ENCODE measurements around the gene DCTN1. TPM values are rescaled to one million over a fixed set of nuclear protein-coding genes. Genes with fewer than 3 reads are reported as not detected.

The DCTN1 gene
- total RNA-seq, 2 donors from 2014 or later, result 159 to 213 TPM

- peaks cover 13% of the 10 kb centered on the region for H3K27me3 Mint-ChIP-seq (ENCODE audit: insufficient read depth)
- Histone ChIP-seq H3K27ac (ENCODE audit: low read depth, low read length) (peak overlapping the region; percentile 27), H3K9me3 (ENCODE audit: control insufficient read depth, low read length) (no peaks in the 10 kb centered on the region), H3K27me3 (ENCODE audit: control insufficient read depth, insufficient read depth, low read length, poor library complexity, severe bottlenecking) (no peaks in the 10 kb centered on the region), H3K4me1 (ENCODE audit: control insufficient read depth, insufficient read depth, low read length) (peaks cover 17% of the 10 kb centered on the region), H3K9ac (ENCODE audit: extremely low read depth, low read length, poor library complexity, severe bottlenecking) (no peak overlapping the region), H3K4me3 (ENCODE audit: low read length) (no peak overlapping the region), H3K36me3 (ENCODE audit: control insufficient read depth, insufficient read depth, low read length) (peaks cover 68% of the 10 kb centered on the region)
- TF ChIP-seq CTCF (conservative IDR thresholded peaks at IDR 0.05), result no peak
- WGBS, 2 experiments (ENCODE audit: insufficient coverage in 1 of 2, insufficient read length in 1 of 2), result 73 to 100% methylated on average over 2 to 14 of the region's 14 CpGs
- peak overlapping the region; percentile 19 for H3K4me3 Mint-ChIP-seq
- H3K4me1 Mint-ChIP-seq, result peaks cover 37% of the 10 kb centered on the region
- peaks cover 53% of the 10 kb centered on the region for H3K36me3 Mint-ChIP-seq (ENCODE audit: low read depth)
- peak; percentile 82 for DNase-seq
- peak overlapping the region; percentile 63 for H3K27ac Mint-ChIP-seq
- H3K9me3 Mint-ChIP-seq, result no peaks in the 10 kb centered on the region
Measured at GRCh38 chr2:74426181-74426758, 46.2 kb upstream of the DCTN1 start.

GRCh38 chr2:74425523-74425922 lies 45.4 kb upstream of the DCTN1 start:
- H3K4me3 ChIP-seq (ENCODE audit: low read length), result no peak overlapping the region
- Mint-ChIP-seq H3K9me3 (no peaks in the 10 kb centered on the region), H3K36me3 (ENCODE audit: low read depth) (peaks cover 46% of the 10 kb centered on the region), H3K4me3 (no peak overlapping the region), H3K27ac (peak overlapping the region; percentile 63), H3K27me3 (ENCODE audit: insufficient read depth) (peaks cover 19% of the 10 kb centered on the region), H3K4me1 (peaks cover 41% of the 10 kb centered on the region)
- DNase-seq, result no peak
- no peak overlapping the region for H3K27ac ChIP-seq (ENCODE audit: low read depth, low read length)
- no peak for TF ChIP-seq CTCF (conservative IDR thresholded peaks at IDR 0.05)
- H3K9me3 ChIP-seq (ENCODE audit: control insufficient read depth, low read length), result no peaks in the 10 kb centered on the region
- H3K4me1 ChIP-seq (ENCODE audit: control insufficient read depth, insufficient read depth, low read length), result peaks cover 17% of the 10 kb centered on the region
- H3K9ac ChIP-seq (ENCODE audit: extremely low read depth, low read length, poor library complexity, severe bottlenecking), result no peak overlapping the region
- peaks cover 60% of the 10 kb centered on the region for H3K36me3 ChIP-seq (ENCODE audit: control insufficient read depth, insufficient read depth, low read length)
- H3K27me3 ChIP-seq (ENCODE audit: control insufficient read depth, insufficient read depth, low read length, poor library complexity, severe bottlenecking), result peaks cover under 1% of the 10 kb centered on the region
- WGBS, 2 experiments (ENCODE audit: insufficient coverage in 1 of 2, insufficient read length in 1 of 2), result 93 to 100% methylated on average over 6 to 7 of the region's 7 CpGs

- H3K9me3 Mint-ChIP-seq, result no peaks in the 10 kb centered on the region
- WGBS, 2 experiments (ENCODE audit: insufficient coverage in 1 of 2, insufficient read length in 1 of 2), result 93% methylated on average over 4 to 5 of the region's 5 CpGs
Measured at GRCh38 chr2:74424995-74425406, 44.9 kb upstream of the DCTN1 start.

More at GRCh38 chr2:74424995-74425406, 44.9 kb upstream of the DCTN1 start:
- Histone ChIP-seq H3K9me3 (ENCODE audit: control insufficient read depth, low read length) (no peaks in the 10 kb centered on the region), H3K36me3 (ENCODE audit: control insufficient read depth, insufficient read depth, low read length) (peaks cover 55% of the 10 kb centered on the region), H3K9ac (ENCODE audit: extremely low read depth, low read length, poor library complexity, severe bottlenecking) (no peak overlapping the region), H3K4me3 (ENCODE audit: low read length) (no peak overlapping the region), H3K4me1 (ENCODE audit: control insufficient read depth, insufficient read depth, low read length) (peaks cover 17% of the 10 kb centered on the region), H3K27ac (ENCODE audit: low read depth, low read length) (no peak overlapping the region), H3K27me3 (ENCODE audit: control insufficient read depth, insufficient read depth, low read length, poor library complexity, severe bottlenecking) (peaks cover 6% of the 10 kb centered on the region)
- TF ChIP-seq CTCF (conservative IDR thresholded peaks at IDR 0.05), result no peak
- Mint-ChIP-seq H3K4me1 (peaks cover 41% of the 10 kb centered on the region), H3K27me3 (ENCODE audit: insufficient read depth) (peaks cover 25% of the 10 kb centered on the region), H3K4me3 (no peak overlapping the region), H3K27ac (peak overlapping the region; percentile 63), H3K36me3 (ENCODE audit: low read depth) (peaks cover 41% of the 10 kb centered on the region)
- no peak for DNase-seq
